GM12874 (cell line): ENCODE results near the gene MRPL50.

Experiments
- TF ChIP-seq, protein P1 (sequence below): IDR thresholded peaks from 2 replicates; pipeline ENCODE4 v1.5.1; 2011; ENCODE audit warnings: low read depth, mild to moderate bottlenecking, control low read depth, low read length, moderate library complexity; ENCODE audit not compliant: insufficient read depth

Gene MRPL50

GRCh38 chr9:101399643-101399970 is 1.2 kb upstream of the MRPL50 start:
- TF ChIP-seq, protein P1, sequence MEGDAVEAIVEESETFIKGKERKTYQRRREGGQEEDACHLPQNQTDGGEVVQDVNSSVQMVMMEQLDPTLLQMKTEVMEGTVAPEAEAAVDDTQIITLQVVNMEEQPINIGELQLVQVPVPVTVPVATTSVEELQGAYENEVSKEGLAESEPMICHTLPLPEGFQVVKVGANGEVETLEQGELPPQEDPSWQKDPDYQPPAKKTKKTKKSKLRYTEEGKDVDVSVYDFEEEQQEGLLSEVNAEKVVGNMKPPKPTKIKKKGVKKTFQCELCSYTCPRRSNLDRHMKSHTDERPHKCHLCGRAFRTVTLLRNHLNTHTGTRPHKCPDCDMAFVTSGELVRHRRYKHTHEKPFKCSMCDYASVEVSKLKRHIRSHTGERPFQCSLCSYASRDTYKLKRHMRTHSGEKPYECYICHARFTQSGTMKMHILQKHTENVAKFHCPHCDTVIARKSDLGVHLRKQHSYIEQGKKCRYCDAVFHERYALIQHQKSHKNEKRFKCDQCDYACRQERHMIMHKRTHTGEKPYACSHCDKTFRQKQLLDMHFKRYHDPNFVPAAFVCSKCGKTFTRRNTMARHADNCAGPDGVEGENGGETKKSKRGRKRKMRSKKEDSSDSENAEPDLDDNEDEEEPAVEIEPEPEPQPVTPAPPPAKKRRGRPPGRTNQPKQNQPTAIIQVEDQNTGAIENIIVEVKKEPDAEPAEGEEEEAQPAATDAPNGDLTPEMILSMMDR: no peak

- TF ChIP-seq, protein P1: no peak
Measured at GRCh38 chr9:101398930-101399642, 668 bp upstream of the MRPL50 start.

GRCh38 chr9:101397746-101398067 is 711 bp downstream of the MRPL50 start:
- TF ChIP-seq, protein P1: no peak

- TF ChIP-seq, protein P1: no peak
Measured at GRCh38 chr9:101394687-101395086, 3.7 kb downstream of the MRPL50 start.

- TF ChIP-seq, protein P1: no peak
Measured at GRCh38 chr9:101393135-101393534, 5.3 kb downstream of the MRPL50 start.

GRCh38 chr9:101388507-101388993 is 9.9 kb downstream of the MRPL50 start:
- TF ChIP-seq, protein P1: no peak

DNA sequence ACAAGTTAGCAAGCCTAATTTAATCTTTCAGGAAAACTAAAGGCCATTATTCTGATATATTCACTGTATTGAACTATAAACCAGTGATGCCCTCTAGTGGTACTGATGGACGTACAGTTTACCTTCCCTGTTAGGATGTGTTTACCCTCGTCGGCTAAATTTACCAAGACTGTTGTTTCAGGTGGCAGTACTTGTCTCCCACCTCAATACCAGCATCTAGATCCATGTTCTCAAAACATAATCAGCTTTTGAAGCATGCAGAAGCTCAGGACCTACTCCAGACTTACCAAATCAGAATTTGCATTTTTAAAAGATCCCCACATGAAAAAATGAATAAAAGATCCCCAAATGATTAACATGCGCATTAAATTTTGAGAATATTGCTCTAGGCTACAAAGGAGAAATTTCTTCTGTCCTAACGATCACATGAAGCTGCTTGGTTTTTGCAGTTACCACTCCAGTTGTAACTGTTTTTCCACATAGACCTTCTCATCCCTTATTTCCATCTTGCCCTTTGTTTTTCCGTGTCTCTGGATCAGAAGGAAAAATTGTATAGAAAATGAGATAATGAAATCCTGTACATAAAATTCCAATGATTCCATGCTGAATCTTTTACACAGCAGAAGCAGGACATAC is 10.4 kb downstream of the MRPL50 start:
- TF ChIP-seq, protein P1: peak; percentile 48; the same call in 1 of the 2 replicates
